DOHH2 (cell line): Measurements from ENCODE around the gene AADACL2.

ENCODE experiments used
- EZH2phosphoT487 ChIP-seq: fragments of 200-600 bp; sonication (generic); IDR thresholded peaks from 2 replicates; pipeline ENCODE4 v1.6.1; 2017; ENCODE audit warnings: borderline replicate concordance, mild to moderate bottlenecking, antibody characterized with exemption, low read length, moderate library complexity, mixed read lengths
- TF ChIP-seq, protein P1 (sequence below): fragments of 200-600 bp; sonication (generic); IDR thresholded peaks from one replicate; pipeline ENCODE4 v1.5.1; 2014; ENCODE audit warnings: antibody characterized with exemption, mild to moderate bottlenecking, low read depth, low read length; ENCODE audit not compliant: poor library complexity, severe bottlenecking

DNA sequence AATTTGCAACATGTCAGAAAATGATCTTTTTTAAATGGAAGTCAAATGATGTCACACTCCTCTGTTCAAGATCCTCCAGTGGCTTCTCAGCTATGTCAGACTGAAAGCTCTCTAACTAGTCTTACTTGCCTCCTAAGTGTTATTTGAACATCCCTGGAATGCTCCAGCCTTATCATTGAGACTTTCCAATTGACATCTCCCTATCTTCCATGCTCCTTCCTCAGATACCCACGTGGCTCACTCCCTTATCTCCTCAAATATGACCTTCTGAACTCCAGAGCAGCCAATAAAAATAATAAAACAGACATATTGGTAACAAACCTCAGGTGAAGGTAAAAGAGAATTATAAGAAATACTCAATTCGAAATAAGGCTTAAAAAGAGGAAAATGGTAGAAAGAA, 54.7 kb downstream of the AADACL2 start:
- TF ChIP-seq, protein P1, sequence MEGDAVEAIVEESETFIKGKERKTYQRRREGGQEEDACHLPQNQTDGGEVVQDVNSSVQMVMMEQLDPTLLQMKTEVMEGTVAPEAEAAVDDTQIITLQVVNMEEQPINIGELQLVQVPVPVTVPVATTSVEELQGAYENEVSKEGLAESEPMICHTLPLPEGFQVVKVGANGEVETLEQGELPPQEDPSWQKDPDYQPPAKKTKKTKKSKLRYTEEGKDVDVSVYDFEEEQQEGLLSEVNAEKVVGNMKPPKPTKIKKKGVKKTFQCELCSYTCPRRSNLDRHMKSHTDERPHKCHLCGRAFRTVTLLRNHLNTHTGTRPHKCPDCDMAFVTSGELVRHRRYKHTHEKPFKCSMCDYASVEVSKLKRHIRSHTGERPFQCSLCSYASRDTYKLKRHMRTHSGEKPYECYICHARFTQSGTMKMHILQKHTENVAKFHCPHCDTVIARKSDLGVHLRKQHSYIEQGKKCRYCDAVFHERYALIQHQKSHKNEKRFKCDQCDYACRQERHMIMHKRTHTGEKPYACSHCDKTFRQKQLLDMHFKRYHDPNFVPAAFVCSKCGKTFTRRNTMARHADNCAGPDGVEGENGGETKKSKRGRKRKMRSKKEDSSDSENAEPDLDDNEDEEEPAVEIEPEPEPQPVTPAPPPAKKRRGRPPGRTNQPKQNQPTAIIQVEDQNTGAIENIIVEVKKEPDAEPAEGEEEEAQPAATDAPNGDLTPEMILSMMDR, result no peak
- no peak for TF ChIP-seq EZH2phosphoT487
